ENCODE results near the gene CSTPP1.

GRCh38 chr11:47050284-47050683 lies 113.7 kb downstream of the CSTPP1 start:
- no peak for TF ChIP-seq YY1 (IDR thresholded peaks at IDR 0.05; ENCODE audit: insufficient read depth, insufficient read length)
- no peak for TF ChIP-seq SUZ12 (IDR thresholded peaks at IDR 0.05; ENCODE audit: extremely low read depth, insufficient read depth, insufficient read length)
- TF ChIP-seq ZNF274 (IDR thresholded peaks at IDR 0.05; ENCODE audit: low read depth, low read length) = no peak
